Activated CD4-positive, alpha-beta T cell treated with anti-CD3 and anti-CD28 coated beads, Interleukin-2, amount 50 U/mL, for 16 hours (primary cell): ENCODE measurements around the gene CAMSAP2.
A peak's percentile ranks its signal among the peaks of the same experiment; 100 is the strongest.

Experiments
- DNase-seq: peaks from one replicate; pipeline ENCODE4 v3.0.0-alpha.2; 2020

Gene CAMSAP2

GRCh38 chr1:200887036-200887435 is 148.3 kb downstream of the CAMSAP2 start:
- DNase-seq, result no peak

GRCh38 chr1:200887772-200888348 is 149.2 kb downstream of the CAMSAP2 start:
- DNase-seq, result no peak

DNA sequence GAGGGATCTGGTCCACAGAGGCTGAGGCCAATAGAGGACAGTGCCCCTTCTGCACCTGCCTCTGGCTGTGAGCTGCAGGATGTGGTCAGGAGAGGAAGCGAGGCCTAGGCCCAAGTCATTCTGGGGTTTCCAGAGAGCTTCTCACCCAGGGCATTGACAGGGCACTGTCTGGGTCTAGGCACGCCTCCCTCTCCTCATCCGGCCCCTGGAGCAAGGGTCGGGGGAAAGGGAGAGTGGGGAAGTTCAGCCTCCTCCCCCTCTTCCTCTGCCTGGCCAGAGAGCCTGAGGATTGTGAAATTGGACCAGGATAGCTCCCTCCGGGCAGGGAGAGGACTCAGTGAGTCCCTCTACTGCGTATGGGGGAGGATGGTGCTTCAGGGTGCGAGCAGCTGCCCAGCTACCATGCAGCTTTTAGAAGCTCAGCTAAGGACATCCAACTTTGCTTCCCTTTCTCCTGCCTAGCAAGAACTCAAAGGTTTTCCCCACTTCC is 149.7 kb downstream of the CAMSAP2 start:
- peak; percentile 77 for DNase-seq

DNA sequence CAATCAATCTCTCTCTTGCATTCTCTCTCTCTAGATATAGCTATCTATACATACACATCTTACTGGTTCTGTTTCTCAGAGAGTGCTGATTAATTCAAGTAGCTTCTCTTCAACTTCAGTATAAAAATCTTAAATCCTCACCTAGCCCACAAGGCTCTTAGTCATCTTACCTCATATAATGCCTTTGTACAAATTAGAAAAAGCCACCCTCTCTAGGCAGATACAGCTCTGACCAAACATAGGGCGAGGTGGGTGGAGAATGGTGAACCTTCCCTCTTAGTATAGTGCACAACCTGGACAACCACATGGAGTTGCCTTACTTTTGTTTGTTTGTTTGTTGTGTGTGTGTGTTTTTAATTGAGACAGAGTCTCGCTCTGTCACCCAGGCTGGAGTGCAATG is 150.9 kb downstream of the CAMSAP2 start:
- peak; percentile 76 for DNase-seq

DNA sequence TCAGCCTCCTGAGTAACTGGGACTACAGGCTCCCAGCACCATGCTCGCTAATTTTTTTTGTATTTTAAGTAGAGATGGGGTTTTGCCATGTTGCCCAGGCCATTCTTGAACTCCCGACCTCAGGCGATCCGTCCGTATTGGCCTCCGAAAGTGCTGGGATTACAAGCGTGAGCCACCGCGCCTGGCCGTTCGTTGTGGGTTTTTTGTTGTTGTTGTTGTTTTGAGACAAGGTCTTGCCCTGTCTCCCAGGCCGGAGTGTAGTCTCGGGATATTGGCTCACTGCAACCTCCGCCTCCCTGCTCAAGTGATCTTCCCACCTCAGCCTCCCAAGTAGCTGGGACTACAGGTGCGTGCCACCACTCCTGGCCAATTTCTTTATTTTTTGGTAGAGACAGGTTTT is 151.3 kb downstream of the CAMSAP2 start:
- DNase-seq, result no peak

GRCh38 chr1:200890818-200891773 is 152.4 kb downstream of the CAMSAP2 start:
- DNase-seq, result no peak

DNA sequence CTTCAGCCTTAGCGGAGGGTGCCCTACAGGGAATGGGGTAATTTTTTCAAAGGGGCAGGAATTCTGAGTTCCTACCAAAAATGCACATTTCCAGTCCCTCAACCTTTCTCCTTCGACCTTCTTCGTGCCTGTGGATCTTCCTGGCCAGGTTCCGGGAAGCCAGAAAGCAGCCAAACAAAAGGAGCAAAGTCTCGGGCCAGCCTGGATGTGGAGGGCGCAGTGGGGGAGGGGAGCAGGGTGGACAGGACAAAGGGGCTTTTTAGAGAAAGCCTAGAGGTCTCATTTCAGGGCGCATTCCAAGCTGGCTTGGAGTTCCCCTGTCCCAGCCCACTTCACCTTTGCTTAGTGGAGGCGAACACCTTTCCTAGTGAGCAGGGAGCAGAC is 153.1 kb downstream of the CAMSAP2 start:
- DNase-seq, result no peak

GRCh38 chr1:200892546-200892945 is 153.9 kb downstream of the CAMSAP2 start:
- DNase-seq, result no peak

DNA sequence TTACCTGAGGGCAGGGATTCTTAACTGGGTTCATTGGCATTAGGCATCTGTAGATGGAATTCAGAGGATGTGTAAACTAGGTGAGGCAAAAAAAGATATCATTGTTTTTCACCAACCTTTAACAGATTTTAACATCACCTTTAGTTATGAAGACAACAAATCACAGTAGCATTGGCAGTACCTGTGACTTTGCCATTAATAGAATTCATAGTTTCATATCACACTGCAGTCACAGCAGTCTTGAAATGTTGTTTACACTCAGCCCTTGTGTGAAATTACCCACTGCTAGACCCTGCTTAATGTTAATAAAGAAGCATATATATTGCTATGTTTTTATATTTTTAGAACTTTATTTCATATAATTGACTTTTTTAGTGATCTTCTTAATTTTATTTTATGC is 154.3 kb downstream of the CAMSAP2 start:
- no peak for DNase-seq

DNA sequence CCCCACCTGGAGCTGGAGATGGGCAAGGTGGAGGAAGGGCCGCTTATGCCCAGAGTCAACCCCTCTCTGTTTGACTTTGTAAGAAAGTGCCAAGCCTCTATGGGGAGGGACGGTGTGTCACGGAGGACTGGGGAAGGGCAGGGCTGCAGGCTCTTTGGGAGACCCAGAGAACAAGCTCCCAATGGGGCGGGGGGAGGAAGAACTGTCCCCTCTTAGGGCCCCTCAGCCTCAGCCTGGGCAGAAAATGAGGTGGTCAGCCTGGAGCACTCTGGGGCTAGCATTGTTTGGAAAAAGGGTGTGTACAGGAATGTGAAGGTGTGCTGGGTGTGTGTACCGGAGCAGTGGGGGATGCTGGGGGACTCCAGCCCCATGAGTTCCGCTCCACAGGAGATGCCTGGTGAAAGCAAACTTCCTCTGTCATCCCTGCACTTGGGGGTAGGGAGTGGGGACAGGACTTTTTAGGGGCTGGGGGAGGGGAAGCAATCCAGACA is 154.8 kb downstream of the CAMSAP2 start:
- DNase-seq, result no peak

DNA sequence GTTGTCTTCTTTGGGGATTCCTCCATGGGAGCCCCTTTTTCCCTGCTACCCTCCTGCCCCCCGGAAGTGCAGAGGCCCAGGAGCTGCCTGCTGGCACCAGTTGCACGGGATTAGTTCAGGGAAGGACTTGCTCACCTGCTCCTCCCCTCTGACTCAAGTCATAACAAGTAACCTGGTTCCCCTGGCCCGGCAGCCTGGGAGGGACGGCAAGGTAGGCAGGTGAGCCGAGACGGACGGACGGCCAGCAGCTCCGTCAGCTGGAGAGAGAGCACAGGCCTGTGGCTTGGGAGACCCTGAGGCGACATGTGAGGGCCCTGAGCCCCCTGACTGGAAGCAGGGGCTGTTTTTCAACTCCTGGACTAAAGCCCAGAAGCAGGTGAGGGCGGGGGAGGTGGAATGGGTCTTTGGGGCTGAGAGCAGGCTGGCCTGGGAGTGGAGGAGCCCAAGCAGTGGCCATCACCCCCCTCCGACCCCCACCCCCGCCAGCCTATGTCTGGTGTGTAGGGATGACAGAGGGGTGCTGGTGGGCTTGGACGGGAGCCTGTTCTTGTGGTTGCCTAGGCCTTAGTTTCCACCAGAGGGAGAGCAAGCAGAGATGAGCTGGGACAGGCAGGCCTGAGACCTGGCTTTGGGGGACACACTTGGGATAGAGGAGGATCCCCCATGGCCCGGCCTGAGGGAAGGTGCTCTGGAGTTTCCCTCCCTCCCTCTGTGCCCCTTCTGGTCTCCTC is 156.2 kb downstream of the CAMSAP2 start, which contains the start of gene INAVA:
Gene INAVA, plus strand, starts transcription at position 189 of the 731 bp plus-strand sequence. CDS start 3,501 bp downstream, outside the sequence.
- no peak for DNase-seq

DNA sequence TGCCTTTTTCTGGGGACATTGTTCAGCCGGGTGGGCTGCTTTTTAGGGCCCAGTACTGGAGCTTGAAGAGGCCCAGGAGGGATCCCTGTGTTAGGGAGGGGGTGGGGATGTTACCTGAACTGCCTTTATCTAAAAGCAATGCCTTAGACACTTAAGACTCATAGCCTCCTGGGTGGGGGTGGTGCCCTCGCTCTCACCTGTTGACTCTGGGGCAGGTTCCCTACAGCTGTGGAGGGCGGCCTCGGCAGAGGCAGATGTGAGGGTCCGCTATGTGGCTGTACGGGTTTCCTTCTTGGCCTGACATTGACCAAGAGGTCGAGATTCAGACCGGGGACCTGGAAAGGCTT is 156.7 kb downstream of the CAMSAP2 start:
- DNase-seq, result no peak

GRCh38 chr1:200895801-200896530 is 157.3 kb downstream of the CAMSAP2 start:
- DNase-seq, result no peak

DNA sequence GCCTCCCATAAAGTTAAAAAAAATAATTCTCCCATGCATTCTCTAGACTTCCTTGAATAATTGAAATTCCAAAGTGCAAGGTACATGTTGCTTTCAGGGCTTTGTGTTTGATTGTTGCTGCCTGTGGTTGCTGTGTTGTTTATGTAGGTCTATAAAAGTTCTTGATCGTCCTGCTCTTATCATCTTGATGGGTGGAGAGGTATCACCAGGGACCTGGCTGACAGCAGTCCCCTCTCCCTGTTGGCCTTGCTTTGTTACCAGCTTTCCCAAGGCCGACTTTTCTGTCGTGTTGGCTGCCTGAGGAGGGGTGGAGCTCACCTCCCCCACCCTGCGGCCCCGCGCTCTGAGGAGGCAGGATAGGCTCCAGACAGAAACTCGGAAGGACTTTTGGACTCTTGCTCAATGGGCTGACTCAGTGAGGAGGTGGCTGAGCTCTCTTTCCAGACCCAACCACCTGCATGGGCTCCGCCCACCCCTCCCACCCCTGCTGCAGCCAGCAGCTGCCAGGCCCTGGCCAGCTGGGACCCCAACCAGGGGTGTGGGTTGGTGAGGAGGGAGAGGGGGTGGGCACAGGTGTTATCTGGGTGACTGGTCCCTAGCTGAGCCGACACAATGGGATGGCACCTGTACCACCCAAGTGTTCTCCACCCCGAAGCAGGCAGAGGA is 158.0 kb downstream of the CAMSAP2 start:
- no peak for DNase-seq

DNA sequence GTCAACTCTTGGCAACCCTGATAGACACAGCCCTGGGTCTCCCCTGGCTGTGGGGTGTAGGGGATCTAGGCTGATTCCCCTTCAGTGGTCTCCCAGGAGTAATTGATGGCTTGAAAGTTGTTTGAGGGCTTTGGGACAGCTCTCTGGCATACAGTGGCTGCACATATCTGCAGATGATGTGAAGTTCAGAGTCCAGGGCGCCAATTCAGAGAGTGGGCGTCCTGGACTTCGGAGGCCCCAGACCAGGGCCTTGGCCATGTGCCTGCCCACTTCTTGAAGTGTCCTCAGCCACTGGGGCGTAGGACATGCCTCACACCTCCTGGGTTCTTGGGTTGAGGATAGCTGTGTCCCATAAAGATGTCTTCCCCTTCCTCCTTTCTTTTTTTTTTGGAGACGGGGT is 158.6 kb downstream of the CAMSAP2 start:
- DNase-seq, result no peak

DNA sequence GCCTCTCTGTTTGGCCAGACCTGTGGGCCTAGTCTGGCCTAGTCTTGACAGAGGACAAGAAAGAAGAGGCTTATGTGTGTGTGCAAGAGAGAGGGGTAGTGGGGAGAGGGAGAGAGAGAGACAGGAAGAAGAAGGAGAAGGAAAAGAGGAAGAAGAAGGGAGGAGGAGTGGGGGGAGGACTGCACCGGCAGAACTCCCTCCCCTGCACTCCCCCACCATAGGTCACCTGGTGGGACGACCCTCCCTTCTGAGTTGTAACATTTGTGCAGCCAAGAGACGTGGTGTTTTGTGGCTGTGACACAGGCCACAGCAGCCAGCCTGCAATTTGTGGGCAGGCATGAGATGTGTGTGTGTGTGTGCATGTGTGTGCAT is 160.3 kb downstream of the CAMSAP2 start:
- DNase-seq, result no peak

DNA sequence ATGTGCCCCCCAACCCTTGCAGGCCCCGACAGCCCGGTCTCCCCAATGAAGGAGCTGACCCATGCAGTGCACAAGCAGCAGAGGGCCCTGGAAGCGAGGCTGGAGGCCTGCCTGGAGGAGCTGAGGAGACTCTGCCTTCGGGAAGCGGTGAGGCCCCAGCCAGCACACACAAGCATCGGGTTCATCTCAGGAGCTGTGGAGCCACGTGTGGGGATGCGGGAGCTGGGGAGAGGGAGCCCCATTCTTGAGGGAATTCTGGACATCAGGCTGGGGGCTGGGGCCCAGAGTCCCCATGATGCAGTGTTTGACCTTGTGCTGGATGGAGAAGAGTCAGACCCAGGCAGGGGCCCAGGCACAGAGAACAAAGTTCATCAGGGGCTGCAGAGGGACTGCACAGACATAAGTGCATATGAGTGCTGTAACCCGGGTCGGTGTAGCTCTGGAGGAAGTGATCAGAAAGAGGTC is 160.8 kb downstream of the CAMSAP2 start:
- no peak for DNase-seq

DNA sequence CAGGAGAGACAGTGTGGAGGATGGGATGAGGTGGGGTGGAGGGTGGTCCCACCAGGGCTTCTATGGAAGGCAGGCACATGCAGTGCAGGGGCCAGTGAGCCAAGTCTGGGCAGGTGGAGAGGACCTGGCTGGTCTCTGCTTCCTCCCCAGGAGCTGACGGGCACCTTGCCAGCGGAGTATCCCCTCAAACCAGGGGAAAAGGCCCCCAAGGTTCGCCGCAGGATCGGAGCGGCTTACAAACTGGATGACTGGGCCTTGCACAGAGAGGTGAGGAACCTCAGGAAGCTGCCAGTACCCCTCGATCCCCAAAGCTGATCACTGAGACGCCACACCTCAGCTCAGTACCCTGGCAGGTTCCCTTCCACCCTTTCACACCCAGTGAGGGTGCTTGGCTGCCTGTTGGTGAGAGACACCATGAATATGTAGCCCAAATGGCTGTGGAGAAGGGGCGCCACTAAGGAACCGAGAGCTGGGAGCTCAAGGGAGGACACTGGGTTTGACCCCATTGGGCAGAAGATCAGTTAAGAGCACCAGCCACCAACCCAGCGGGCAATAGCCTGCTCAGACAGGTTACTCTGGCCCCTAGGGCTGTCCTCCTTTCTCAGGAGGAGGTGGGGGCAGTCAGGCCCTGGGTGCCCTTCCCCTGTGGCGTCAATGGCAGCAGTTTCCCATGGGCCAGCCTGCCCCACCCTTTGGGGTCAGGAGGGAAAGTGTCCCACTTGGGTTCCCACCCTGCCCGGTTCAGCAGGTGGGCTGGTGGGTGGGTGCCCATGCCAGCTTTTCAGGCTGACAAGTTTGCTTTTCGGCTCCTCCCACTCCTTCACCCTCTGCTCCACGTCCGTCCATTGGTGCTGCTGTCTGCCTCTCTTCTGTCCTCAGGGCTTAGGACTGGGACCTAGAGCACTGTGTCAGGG is 161.5 kb downstream of the CAMSAP2 start:
- DNase-seq, result no peak

DNA sequence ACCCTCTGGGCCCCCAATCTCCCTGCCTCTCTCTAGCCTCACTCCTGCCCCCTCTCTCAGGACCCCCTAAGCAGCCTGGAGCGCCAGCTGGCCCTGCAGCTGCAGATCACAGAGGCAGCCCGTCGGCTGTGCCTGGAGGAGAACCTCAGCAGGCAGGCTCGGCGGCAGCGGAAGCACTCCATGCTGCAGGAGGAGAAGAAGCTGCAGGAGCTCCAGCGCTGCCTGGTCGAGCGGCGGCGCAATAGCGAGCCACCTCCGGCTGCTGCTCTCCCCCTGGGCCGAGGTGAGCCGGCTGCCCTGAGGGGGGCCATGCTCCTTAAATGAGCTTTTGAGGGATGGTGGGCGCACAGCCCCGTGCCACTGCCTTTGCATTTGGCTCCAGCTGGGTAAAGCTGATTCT is 162.2 kb downstream of the CAMSAP2 start:
- DNase-seq, result no peak

GRCh38 chr1:200901350-200901749 is 162.7 kb downstream of the CAMSAP2 start:
- no peak for DNase-seq
